GDM1 (cell line): ENCODE results near the gene C19orf38.
"Not testable (repeated sequence)": the region's sequence is repeated elsewhere in the genome, so short reads cannot be mapped to it uniquely, and the experiment has no call there.

Experiments
- DNase-seq: peaks from one replicate; lab custom pipeline; 2025; lab: John Stamatoyannopoulos, UW

C19orf38 gene

DNA sequence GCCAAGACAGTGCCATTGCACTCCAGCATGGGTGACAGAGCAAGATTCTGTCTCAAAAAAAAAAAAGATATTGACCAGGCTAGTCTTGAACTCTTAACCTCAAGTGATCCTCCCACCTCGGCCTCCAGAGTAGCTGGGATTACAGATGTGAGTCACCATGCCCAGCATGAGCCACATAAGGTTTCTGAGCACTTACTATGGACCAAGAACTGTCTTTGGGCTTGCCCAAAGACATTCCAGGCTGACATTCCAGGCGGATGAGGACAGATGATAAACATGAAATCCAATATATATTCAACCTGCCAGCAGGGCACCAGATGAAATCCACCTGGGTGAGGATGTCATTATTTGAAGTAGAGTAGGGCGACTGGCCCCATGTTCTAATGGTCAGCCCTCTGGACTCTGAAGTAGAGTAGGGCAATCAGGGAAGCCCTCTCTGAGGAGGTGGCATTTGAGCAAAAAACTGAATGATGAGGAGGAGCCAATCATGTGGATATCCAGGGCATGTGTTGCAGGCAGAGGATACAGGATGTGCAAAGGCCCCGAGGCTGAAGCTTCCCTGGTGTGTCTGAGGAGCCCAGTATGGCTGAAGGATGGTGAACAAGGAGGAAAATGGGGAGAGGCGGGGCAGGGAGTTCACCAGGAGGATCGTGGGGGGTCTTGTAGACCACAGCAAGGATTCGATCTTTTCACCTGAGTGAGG lies 4.0 kb downstream of the C19orf38 start:
- no peak for DNase-seq

DNA sequence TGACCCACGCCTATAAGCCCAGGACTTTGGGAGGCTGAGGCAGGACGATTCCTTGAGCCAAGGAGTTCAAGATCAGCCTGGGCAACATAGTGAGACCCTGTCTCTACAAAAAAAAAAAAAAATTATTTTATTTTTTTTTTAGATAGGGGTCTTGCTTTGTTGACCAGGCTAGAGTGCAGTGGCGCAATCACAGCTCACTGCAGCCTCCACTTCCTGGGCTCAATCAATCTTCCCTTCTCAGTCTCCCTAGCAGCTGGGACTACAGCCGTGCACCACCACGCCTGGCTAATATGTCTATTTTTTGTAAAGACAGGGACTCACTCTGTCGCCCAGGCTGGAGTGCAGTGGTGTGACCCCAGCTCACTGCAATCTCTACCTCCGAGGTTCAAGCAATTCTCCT lies 4.7 kb downstream of the C19orf38 start:
- DNase-seq, result no peak

GRCh38 chr19:10854350-10855089 lies 6.3 kb downstream of the C19orf38 start:
- no peak for DNase-seq

DNA sequence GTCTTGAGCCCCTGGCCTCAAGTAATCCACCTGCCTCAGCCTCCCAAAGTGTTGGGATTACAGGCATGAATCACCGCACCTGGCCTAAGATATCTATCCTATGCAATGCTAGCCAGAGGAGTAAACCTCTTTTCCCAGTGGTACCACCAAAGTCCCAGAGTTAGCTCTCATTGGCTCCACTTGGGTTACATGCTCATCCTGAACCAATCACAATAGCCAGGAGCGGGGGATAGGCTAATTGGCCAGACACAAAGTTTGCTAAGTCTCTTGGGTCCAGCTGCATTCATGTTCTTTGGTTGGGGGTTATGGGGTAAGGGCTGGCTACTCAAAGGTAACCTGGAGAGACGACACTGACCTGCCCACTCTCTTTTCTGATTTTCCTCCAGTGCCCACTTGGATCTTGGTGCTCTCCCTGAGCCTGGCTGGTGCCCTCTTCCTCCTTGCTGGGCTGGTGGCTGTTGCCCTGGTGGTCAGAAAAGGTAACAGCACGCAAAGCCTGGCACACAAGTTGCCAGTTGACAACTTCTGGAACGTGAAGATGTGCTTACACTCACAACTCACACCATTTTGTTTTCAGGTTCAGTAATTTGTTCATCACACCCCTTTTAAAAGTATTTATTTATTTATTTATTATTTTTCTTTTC lies 7.8 kb downstream of the C19orf38 start:
- DNase-seq, result no peak

- not testable (repeated sequence) for DNase-seq
These were observed 8.7 kb downstream of the C19orf38 start for GRCh38 chr19:10856899-10857298.

DNA sequence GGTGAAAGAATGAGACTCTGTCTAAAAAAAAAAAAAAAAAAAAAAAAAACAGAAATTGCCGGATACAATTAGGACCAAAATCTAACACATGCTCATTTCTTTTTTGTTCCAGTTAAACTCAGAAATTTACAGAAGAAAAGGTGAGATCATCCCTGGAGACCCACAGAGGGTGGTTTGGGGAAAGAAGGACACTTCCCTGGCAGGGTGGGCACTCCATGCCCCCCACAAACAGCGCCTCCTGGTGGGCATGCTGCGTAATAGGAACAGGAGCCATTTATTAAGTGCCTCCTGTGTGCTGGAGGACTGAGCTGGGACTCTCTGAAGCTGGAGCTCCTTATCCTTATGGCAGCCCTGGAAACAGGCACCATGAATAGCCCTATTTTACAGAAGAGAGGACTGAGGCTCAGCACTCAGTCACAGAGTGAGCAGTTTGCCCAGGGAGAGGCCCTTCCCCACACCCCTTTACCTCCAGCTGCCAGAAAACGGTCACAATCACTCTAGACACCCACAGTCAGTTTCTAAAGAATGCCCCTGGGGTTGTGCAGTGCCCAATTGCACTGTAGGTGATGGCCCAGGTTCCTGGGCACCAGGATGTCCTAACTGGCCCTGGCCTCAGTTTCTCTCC lies 10.1 kb downstream of the C19orf38 start:
- no peak for DNase-seq

GRCh38 chr19:10861103-10861651 lies 13.0 kb downstream of the C19orf38 start:
- no peak for DNase-seq

DNA sequence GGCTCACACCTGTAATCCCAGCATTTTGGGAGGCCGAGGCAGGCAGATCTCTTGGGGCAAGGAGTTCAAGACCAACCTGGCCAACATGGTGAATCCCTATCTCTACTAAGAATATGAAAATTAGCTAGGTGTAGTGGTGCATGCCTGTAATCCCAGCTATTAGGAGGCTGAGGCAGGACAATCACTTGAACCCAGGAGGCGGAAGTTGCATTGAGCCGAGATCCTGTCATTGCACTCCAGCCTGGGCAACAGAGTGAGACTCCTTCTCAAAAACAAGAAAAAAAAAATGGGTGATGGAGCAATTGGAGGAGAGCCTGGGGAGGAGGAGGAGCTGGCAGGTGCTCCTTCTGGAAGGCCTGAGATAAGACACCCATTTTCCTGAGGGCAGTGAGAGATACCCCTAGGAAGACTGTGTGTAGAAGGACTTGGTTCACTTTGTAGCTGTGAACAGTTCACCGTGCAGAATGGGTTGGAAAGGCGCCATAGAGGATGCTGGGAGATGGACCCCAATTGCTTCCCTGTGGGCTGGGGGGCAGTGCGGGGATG lies 14.4 kb downstream of the C19orf38 start:
- DNase-seq, result no peak

DNA sequence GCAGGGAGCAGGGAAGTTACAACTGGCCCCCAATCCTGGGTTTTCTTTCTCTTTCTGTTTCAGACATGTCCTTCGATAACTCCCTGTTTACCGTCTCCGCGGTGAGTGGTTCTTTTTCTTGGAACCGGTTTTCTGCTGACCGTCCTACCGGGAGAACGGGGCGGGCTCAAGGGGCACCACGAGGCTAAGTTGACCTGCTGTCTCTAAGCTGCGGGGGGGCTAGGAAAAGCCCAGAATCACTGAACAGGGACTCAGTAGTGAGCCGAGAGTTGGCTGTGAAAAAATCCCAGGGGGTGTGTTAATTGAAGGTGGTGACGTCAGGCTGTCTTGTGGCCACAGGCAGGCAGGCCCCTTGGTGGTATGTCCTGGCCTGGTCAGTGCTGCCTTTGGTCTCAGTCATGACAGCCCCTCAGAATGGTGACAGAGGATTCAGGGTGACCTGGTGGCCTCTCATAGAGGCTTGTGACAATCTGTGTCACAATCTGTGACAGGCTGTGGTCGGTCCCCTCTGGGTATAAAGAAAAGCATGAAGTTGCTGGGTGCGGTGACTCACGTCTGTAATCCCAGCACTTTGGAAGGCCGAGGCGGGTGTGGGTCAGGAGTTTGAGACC lies 15.0 kb downstream of the C19orf38 start:
- DNase-seq, result no peak

DNA sequence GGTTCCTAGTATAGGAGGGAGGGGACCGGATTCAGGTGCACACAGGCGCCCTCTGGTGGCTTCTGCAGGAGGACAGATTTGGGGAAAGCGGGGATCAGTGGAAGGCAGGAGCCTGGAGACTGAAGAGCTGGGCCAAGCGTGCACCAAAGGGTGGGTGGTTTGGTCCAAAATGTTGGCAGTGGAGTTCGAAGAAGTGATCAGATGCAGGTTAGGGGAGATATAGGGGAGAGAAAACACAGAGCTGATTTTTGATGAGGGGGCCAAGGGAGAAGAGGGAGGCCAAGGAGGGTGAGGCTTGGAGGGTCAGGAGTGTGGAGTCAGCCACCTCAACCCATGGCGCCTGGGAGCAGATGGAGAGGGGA lies 16.3 kb downstream of the C19orf38 start:
- DNase-seq, result peak; percentile 48

- no peak for DNase-seq
These were observed 18.3 kb downstream of the C19orf38 start for GRCh38 chr19:10866495-10866894.

DNA sequence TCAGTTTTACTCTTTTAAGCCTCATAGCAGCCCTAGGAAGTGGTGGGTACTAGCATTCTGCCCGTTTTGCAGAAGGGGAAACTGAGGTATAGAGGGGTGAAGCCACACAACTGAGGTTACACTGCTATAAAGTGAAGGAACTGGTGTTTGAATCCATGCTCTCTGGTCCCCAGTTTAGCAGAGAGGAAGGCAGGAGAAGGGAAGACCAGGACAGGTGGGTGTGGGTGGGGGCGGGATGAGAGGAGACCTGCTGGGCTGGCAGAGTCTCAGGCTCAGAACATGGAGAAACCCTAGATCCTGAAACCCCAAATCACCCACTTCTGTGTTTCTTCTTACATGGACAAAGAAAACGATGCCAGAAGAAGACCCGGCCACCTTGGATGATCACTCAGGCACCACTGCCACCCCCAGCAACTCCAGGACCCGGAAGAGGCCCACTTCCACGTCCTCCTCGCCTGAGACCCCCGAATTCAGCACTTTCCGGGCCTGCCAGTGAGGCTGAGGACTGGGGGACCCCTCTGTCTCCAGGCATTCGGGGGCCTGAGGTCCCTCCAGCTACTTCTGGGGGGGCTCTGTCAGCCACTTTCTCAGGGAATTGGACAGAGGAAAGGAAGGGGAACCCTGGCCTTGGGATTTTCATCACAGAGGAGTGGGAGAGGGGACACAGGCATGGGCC lies 20.8 kb downstream of the C19orf38 start:
- no peak for DNase-seq

- DNase-seq, result not testable (repeated sequence)
These were observed 21.7 kb downstream of the C19orf38 start for GRCh38 chr19:10869872-10870311.

GRCh38 chr19:10870501-10870954 lies 22.3 kb downstream of the C19orf38 start:
- no peak for DNase-seq

DNA sequence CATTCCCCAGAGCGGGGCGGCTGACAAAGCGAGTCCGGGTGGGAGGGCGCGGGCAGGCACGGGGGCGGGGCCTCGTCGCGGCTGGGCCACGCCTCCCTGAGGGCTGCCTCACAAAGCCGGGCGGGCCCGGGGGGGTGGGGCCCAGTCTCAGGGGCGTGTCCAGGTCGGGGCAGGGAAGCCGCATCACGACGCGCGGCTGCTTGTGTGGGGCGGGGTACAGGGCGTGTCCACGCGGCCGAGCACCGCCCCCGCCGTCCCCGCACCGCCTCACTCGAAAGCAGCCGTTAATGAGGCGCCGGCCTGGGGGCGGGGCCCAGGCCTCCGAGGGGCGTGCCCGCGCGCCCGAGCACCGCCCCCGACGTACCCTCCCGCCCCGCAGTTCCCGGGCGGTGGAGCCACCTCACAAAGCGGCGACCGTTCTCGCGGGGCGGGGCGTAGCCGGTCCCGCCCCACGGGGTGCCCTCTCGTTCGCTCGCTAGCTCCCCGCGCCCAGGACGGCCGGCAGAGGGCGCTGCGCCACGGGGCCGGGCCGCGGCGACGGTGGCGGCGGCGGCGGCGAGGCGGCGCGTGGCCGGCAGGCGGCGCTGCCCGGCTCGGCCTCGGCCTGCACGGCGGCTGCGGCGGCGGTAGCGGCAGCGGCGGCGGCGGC lies 22.9 kb downstream of the C19orf38 start, which contains the start of gene CARM1:
Gene CARM1, plus strand, starts transcription at position 599 of the 649 bp plus-strand sequence. CDS start 150 bp downstream, outside the sequence.
- peak; percentile 99 for DNase-seq

GRCh38 chr19:10871711-10872545 lies 23.7 kb downstream of the C19orf38 start:
- no peak for DNase-seq

GRCh38 chr19:10872546-10873107 lies 24.4 kb downstream of the C19orf38 start:
- DNase-seq, result no peak

GRCh38 chr19:10874024-10874423 lies 25.8 kb downstream of the C19orf38 start:
- DNase-seq, result no peak
